Measurements from ENCODE around the gene DNAH12.
"Not testable (repeated sequence)": the region's sequence is repeated elsewhere in the genome, so short reads cannot be mapped to it uniquely, and the experiment has no call there.

GRCh38 chr3:57356275-57356674 is 187.9 kb downstream of the DNAH12 start:
- not testable (repeated sequence) for TF ChIP-seq ZNF274 (IDR thresholded peaks at IDR 0.05; ENCODE audit: low read depth, low read length); YY1 (IDR thresholded peaks at IDR 0.05; ENCODE audit: insufficient read depth, insufficient read length); SUZ12 (IDR thresholded peaks at IDR 0.05; ENCODE audit: extremely low read depth, insufficient read depth, insufficient read length)
